Spinal cord (tissue), 10 donors: ENCODE results near the gene ABCC6. TPM values are rescaled to one million over a fixed set of nuclear protein-coding genes. Genes with fewer than 3 reads are reported as not detected.
"Not testable (repeated sequence)": the region's sequence is repeated elsewhere in the genome, so short reads cannot be mapped to it uniquely, and the experiment has no call there.

ENCODE experiments used
- DNase-seq, 6 donors: peaks; one replicate each; pipeline versions ENCODE4 v3.0.0 to v3.0.0-alpha.2; 2013 to 2015; ENCODE audit warnings: low spot score in 6 of 6, low read depth in 4 of 6
- H3K27ac ChIP-seq: one replicate; pipeline ENCODE4 v1.5.1; 2013; ENCODE audit warnings: low read depth, low read length, control low read depth
- H3K27me3 ChIP-seq: one replicate; pipeline ENCODE4 v1.6.1; 2013; ENCODE audit warnings: low read length; ENCODE audit not compliant: control insufficient read depth, insufficient read depth
- H3K36me3 ChIP-seq: one replicate; pipeline ENCODE4 v1.6.1; 2013; ENCODE audit warnings: low read length; ENCODE audit not compliant: control insufficient read depth, insufficient read depth
- H3K4me1 ChIP-seq: one replicate; pipeline ENCODE4 v1.6.1; 2013; ENCODE audit warnings: low read length; ENCODE audit not compliant: control insufficient read depth, insufficient read depth
- H3K4me3 ChIP-seq: one replicate; pipeline ENCODE4 v1.5.1; 2013; ENCODE audit warnings: low read depth, low read length, control low read depth
- H3K9me3 ChIP-seq: one replicate; pipeline ENCODE4 v1.6.1; 2013; ENCODE audit warnings: low read length; ENCODE audit not compliant: control insufficient read depth, insufficient read depth
- WGBS: methylation state at CpG from one replicate; pipeline ENCODE4 v1.1.5; 2013; ENCODE audit warnings: missing lambda C conversion rate; ENCODE audit not compliant: insufficient coverage; 5-methylcytosine and 5-hydroxymethylcytosine counted together
- polyA plus RNA-seq, 2 donors: library from polyadenylated mRNA; unstranded; fragments of 120-200 nt; gene quantifications; one replicate each; pipeline ENCODE4 v1.2.1, GENCODE V29; 2013; ENCODE audit not compliant: insufficient read length in 2 of 2
- total RNA-seq, 2 donors: library from RNA; depleted of rRNA in 1 of 2; stranded (reverse); fragments of 120-200 nt in 1 of 2; fragments of >200 nt in 1 of 2; gene quantifications; one replicate each; pipeline versions ENCODE4 v1.2.3 to v1.2.4, GENCODE V29; 2013 to 2014
- donor health status: healthy.

ABCC6 gene
- total and polyA plus RNA-seq, 4 donors = 0.69 to 3.4 (median 1.7) TPM

DNA sequence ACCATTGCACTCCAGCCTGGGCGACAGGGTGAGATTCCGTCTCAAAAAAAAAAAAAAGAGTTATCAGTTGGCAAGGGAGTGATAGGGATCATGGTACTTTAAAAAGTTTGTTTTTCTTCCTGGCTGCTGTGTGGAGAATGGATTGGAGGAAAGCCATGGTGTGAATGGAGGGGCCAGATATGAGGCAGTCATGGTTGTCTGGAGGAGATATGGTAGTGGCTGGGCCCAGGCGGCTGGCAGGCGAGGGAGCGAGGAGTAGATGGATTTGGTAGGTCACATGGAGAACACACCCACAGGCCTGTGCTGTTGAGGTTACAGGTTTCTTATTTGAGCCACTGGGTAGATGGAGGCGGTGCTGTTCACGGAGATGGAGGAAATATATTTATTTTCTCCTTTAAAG is 35.5 kb upstream of the ABCC6 start:
- not testable (repeated sequence) for H3K4me3 ChIP-seq, H3K27ac ChIP-seq, H3K4me1 ChIP-seq, H3K9me3 ChIP-seq, H3K36me3 ChIP-seq, H3K27me3 ChIP-seq, DNase-seq
- WGBS = 100% methylated on average over 1 of the region's 7 CpGs

DNA sequence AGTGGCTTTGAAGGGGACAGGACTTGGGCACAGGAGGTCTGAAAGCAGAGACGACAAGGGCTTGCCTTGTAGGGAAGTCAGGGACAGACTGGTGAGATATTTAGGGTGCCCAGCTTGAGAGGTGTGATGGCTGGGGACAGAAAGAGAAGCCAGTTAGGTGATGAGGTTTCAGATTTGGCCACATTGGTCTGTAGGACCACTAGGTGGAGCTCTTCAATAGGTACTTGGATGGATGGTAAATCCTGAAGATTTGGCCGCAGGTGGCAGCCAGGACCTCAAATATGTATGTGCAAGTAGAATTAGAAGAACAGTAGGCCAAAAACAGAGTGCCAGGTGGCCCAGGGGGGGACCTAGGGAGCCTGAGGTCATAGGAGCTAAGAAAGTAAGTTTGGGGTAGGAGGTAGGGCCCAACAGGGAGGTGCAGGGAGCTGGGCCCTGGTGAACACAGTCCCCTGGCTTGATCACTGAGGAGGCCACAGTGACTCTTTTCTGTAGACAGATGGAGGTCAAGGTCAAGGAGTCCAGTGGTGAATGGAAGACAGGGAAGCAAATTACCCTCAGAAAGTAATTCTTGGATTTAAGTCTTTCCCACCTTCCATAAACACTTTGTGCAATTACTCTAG is 34.1 kb upstream of the ABCC6 start:
- not testable (repeated sequence) for H3K27ac ChIP-seq, DNase-seq, H3K9me3 ChIP-seq, H3K4me3 ChIP-seq, H3K4me1 ChIP-seq, H3K36me3 ChIP-seq, H3K27me3 ChIP-seq
- no CpG with 5 or more reads among the region's 2 CpGs for WGBS

DNA sequence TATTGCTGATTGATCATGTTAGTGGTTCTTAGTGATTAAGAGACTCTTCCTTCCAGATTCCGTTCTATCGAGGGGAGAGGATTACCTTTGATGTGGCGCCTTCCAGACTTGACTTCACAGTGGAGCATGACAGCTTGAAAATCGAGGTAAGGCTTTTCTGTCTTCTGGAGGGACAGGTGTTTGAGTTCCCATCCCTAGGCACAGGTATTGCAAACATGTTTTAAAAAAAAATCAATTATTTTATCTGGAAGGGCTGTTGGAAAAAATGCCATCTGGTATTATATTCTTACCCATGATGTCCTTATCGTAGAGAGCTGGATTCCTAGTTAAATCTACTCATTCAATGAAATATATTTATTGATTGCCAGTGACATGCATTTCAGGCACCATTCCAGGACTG is 29.1 kb upstream of the ABCC6 start:
- not testable (repeated sequence) for H3K36me3 ChIP-seq, H3K4me3 ChIP-seq, H3K27me3 ChIP-seq, DNase-seq, H3K9me3 ChIP-seq, H3K4me1 ChIP-seq, H3K27ac ChIP-seq
- no CpG with 5 or more reads among the region's 5 CpGs for WGBS

DNA sequence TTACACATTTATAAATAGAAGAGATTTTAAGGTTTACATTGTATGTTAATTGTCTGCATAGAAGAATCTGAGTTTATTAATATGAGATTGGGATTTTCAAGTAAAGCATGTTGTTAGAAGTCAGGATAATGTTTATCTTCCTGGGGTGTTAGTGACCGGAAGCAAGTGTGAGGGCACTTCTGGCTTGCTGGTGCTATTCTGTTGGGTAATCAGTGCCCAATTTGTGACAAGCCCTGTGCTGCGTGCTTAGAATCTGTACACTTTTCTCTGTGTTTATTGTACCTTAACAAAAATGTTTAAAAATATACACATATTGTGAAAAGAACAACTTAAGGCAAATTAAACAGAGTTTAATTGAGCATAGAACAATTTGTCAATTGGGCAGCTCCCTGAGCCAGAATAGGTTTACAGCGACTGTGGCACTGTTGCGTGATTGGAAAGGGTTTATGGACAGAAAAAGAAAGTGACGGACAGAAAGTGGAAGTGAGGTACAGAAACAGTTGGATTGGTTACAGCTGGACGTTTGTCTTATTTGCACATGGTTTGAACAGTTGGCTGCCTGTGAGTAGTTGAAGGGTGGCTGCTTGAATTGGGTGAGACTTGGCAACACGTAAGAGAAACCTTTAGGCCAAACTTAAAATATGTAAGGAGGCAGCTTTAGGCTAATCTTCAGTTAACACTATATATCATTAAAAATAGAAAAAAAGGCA is 26.5 kb upstream of the ABCC6 start:
- WGBS = no CpG with 5 or more reads among the region's 7 CpGs
- not testable (repeated sequence) for DNase-seq, H3K4me1 ChIP-seq, H3K27me3 ChIP-seq, H3K9me3 ChIP-seq, H3K36me3 ChIP-seq, H3K4me3 ChIP-seq, H3K27ac ChIP-seq

DNA sequence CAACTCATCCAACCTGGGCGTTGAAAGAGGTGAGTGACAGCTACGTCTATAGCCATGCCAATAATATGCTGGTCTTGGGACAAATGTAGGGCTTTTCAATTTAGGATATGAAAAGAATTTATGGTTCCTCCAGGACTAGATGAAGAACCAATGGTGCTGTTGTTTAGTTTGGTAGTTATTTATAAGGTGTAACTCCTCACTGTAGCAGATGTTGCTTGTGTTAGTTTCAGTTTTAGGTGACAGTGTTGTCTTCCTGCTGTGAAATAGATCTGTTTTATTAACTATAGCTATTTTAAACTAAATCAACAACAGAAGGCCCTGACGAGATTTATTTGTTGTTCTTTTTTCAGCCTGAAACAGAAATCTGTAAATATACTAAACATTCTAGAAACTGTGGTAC is 24.1 kb upstream of the ABCC6 start:
- H3K27ac ChIP-seq, H3K27me3 ChIP-seq, DNase-seq, H3K36me3 ChIP-seq, H3K9me3 ChIP-seq, H3K4me3 ChIP-seq, H3K4me1 ChIP-seq: not testable (repeated sequence)
- no CpG with 5 or more reads among the region's 3 CpGs for WGBS

DNA sequence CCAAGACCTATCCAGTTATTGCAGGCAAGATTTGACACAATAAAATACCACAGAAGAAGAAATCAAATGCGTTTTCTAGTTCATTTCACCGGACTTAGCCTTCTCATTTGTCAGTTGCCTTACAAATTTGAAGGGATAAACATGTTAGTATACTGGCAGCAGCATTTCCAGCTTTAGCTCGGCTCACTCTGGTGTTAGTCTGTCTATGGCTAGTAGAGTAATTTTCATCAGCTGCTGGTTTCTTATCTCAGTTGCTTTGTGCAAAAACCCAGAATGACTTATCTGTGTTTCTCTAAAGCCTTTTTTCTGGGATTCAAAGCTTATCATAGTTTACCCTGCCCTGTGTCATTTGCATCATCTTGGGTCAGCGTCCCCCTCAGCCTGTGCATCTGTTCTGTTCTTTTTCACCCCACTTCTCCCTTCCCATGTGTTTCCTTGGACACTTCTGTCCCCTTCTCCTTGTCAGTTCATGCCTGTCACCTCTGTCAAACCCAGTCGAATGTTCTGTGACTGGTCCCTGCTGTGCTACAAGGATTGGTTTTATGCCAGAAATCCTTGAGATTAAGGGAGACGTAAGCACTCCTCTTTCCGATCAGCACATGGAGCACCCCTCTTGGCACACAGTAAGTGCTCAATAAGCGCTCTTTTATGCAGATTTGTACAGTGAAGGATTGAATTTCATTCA is 23.4 kb upstream of the ABCC6 start:
- not testable (repeated sequence) for H3K36me3 ChIP-seq, H3K4me1 ChIP-seq, DNase-seq, H3K27ac ChIP-seq, H3K9me3 ChIP-seq, H3K4me3 ChIP-seq, H3K27me3 ChIP-seq
- WGBS = no CpG with 5 or more reads among the region's 8 CpGs

DNA sequence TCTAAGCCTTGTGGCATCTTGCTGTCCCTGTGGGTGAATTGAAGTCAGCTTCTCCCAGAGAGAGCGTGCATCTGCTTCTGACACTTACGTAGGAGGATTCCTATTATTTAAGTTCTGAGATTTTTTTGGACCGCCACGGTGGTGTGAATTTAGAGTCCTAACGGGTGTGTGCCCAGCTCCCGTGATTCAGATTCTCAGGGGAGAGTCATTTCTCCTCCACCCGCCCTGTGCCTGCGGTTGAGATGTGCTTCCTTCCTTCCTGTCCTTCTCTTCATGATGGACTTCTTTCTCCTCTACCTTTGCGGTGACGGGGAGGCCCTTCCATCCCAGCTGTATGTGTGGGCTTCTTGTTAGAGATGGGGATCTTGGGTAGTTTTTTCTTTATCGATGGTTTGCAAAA is 20.6 kb upstream of the ABCC6 start:
- not testable (repeated sequence) for H3K27me3 ChIP-seq, H3K4me1 ChIP-seq, H3K36me3 ChIP-seq, DNase-seq, H3K4me3 ChIP-seq, H3K9me3 ChIP-seq, H3K27ac ChIP-seq
- WGBS = no CpG with 5 or more reads among the region's 11 CpGs

DNA sequence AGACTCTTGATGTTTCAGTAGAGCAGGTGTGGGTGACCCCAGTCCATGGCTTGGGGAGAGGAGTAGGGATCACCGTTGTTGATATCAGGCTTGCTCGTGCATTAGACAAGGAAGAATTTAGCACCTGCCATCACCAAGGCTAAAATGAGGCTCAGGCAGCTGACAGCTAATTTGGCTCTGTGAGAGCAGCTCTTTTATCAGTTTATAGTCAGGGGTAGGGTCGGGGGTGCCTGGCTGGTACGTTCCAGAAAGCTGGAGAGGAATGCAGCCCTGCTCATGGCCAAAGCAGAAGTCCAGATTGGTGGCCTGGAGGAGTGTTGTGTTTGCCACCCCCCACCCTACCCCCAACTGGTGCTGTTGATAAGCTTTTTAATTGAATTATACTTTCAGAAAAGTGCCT is 17.4 kb upstream of the ABCC6 start:
- H3K27ac ChIP-seq, H3K9me3 ChIP-seq, H3K4me3 ChIP-seq, H3K27me3 ChIP-seq, H3K4me1 ChIP-seq, H3K36me3 ChIP-seq, DNase-seq: not testable (repeated sequence)
- WGBS = no CpG with 5 or more reads among the region's 4 CpGs

DNA sequence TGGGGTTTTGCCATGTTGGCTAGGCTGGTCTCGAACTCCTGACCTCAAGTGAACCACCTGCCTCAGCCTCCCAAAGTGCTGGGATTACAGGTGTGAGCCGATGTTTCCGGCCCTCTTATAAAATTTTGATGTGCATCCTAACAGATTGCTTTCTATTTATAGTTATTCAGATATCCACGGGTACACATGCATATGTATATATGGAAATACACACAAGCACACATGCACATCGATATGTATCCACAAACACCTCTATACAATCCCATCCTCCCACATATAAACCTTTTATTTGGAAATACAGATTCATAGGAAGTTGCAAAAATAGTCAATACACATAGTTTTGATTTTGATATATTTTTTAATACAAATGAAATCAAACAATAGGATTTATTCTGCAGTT is 14.4 kb upstream of the ABCC6 start:
- H3K4me1 ChIP-seq, H3K4me3 ChIP-seq, H3K27me3 ChIP-seq, H3K9me3 ChIP-seq, H3K36me3 ChIP-seq, DNase-seq, H3K27ac ChIP-seq: not testable (repeated sequence)
- no CpG with 5 or more reads among the region's 5 CpGs for WGBS

DNA sequence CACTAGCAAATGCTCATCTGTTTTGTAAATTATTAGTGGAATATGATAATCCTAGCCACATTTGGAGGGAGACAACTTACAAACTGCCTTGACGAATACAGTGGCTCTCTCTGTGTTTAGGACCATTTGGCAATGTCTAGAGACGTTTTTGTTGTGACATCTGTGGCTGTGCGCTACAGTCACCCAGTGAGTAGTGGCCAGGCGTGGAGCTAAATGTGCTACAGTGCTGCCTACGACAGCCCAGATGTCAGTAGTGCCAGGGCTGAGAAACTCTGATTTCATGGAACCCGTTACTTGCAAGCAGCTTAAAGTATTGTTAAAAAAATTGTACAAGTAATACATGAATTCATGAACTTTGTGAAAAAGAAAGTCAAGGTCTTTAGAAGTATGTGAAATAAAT is 13.8 kb upstream of the ABCC6 start:
- H3K27ac ChIP-seq, H3K4me3 ChIP-seq, H3K36me3 ChIP-seq, H3K27me3 ChIP-seq, H3K4me1 ChIP-seq, H3K9me3 ChIP-seq: not testable (repeated sequence)
- no CpG with 5 or more reads among the region's 6 CpGs for WGBS
- DNase-seq = peak in 2 of 6 donors; percentile 4 to 8
